ENCODE measurements around the gene ARMH4. TPM values are rescaled to one million over a fixed set of nuclear protein-coding genes. Genes with fewer than 3 reads are reported as not detected.

The ARMH4 gene
- total and polyA plus RNA-seq, 2 donors (not counting 1 experiment from before 2014, with no cell fraction given) = not detected

- ATAC-seq (ENCODE audit: low read depth) (no peak), DNase-seq (no peak)
- no peak overlapping the region for H3K4me3 Mint-ChIP-seq
- H3K27me3 Mint-ChIP-seq = peaks cover 17% of the 10 kb centered on the region
- no peak overlapping the region for H3K27ac Mint-ChIP-seq
- Histone ChIP-seq H3K4me1 (ENCODE audit: control insufficient read depth in 2 of 2, insufficient read depth in 2 of 2, low read length in 2 of 2) (no peaks in the 10 kb centered on the region), H3K4me2 (replicated peaks; ENCODE audit: low read depth, low read length, poor library complexity, severe bottlenecking) (no peak overlapping the region), H3K36me3 (replicated peaks in 1 of 2; ENCODE audit: control extremely low read depth in 1 of 2, control insufficient read depth in 1 of 2, extremely low read depth in 1 of 2, insufficient read depth in 2 of 2, low read length in 1 of 2) (no peaks in the 10 kb centered on the region), H3K27ac (ENCODE audit: low read length in 2 of 2) (no peak overlapping the region), H3K9me3 (ENCODE audit: control extremely low read depth in 1 of 3, control insufficient read depth in 2 of 3, insufficient read depth in 1 of 3, low read length in 2 of 3) (no peaks in the 10 kb centered on the region), H2AFZ (ENCODE audit: insufficient read depth, low read depth, low read length, poor library complexity, severe bottlenecking) (no peak overlapping the region), H3K4me3 (ENCODE audit: control extremely low read depth in 1 of 5, extremely low read depth in 1 of 5, insufficient read depth in 1 of 5, low read depth in 2 of 5, low read length in 4 of 5) (no peak overlapping the region), H3K79me2 (ENCODE audit: control insufficient read depth, insufficient read depth, low read length) (no peaks in the 10 kb centered on the region), H3K9ac (ENCODE audit: low read length) (no peak overlapping the region), H3K27me3 (replicated peaks in 1 of 4; ENCODE audit: control extremely low read depth in 1 of 4, control insufficient read depth in 3 of 4, insufficient read depth in 4 of 4, low read length in 3 of 4) (no peaks in the 10 kb centered on the region), H4K20me1 (ENCODE audit: control insufficient read depth, insufficient read depth, low read length, poor library complexity, severe bottlenecking) (no peaks in the 10 kb centered on the region)
- intact Hi-C loops (cut with micrococcal nuclease) = no loop called here
- 90% methylated on average over 12 of the region's 16 CpGs for WGBS (ENCODE audit: insufficient coverage)
- TF ChIP-seq EZH2 (IDR thresholded peaks at IDR 0.05; ENCODE audit: borderline replicate concordance, insufficient read depth, low read depth, low read length, poor library complexity, severe bottlenecking) = no peak
- no peak for TF ChIP-seq CTCF (IDR thresholded peaks at IDR 0.05)
- ChIA-PET POLR2A (no interaction called here), CTCF (no interaction called here)
- no peaks in the 10 kb centered on the region for H3K9me3 Mint-ChIP-seq (ENCODE audit: insufficient read depth)
- H3K4me1 Mint-ChIP-seq = no peaks in the 10 kb centered on the region
These were observed 190.8 kb downstream of the ARMH4 start for GRCh38 chr14:57960946-57961785.

- Histone ChIP-seq H3K4me3 (ENCODE audit: control extremely low read depth in 1 of 5, extremely low read depth in 1 of 5, insufficient read depth in 1 of 5, low read depth in 2 of 5, low read length in 4 of 5) (no peak overlapping the region), H3K9me3 (ENCODE audit: control extremely low read depth in 1 of 3, control insufficient read depth in 2 of 3, insufficient read depth in 1 of 3, low read length in 2 of 3) (no peaks in the 10 kb centered on the region), H2AFZ (ENCODE audit: insufficient read depth, low read depth, low read length, poor library complexity, severe bottlenecking) (no peak overlapping the region), H4K20me1 (ENCODE audit: control insufficient read depth, insufficient read depth, low read length, poor library complexity, severe bottlenecking) (no peaks in the 10 kb centered on the region), H3K4me2 (replicated peaks; ENCODE audit: low read depth, low read length, poor library complexity, severe bottlenecking) (no peak overlapping the region), H3K27ac (ENCODE audit: low read length in 2 of 2) (no peak overlapping the region), H3K36me3 (replicated peaks in 1 of 2; ENCODE audit: control extremely low read depth in 1 of 2, control insufficient read depth in 1 of 2, extremely low read depth in 1 of 2, insufficient read depth in 2 of 2, low read length in 1 of 2) (no peaks in the 10 kb centered on the region), H3K9ac (ENCODE audit: low read length) (no peak overlapping the region), H3K79me2 (ENCODE audit: control insufficient read depth, insufficient read depth, low read length) (no peaks in the 10 kb centered on the region), H3K4me1 (ENCODE audit: control insufficient read depth in 2 of 2, insufficient read depth in 2 of 2, low read length in 2 of 2) (no peaks in the 10 kb centered on the region), H3K27me3 (replicated peaks in 1 of 4; ENCODE audit: control extremely low read depth in 1 of 4, control insufficient read depth in 3 of 4, insufficient read depth in 4 of 4, low read length in 3 of 4) (no peaks in the 10 kb centered on the region)
- WGBS (ENCODE audit: insufficient coverage) = no CpG with 5 or more reads among the region's 2 CpGs
- Mint-ChIP-seq H3K27ac (no peak overlapping the region), H3K9me3 (ENCODE audit: insufficient read depth) (no peaks in the 10 kb centered on the region), H3K4me1 (no peaks in the 10 kb centered on the region), H3K27me3 (peaks cover 18% of the 10 kb centered on the region), H3K4me3 (no peak overlapping the region)
- CTCF ChIA-PET = no interaction called here
- ATAC-seq (ENCODE audit: low read depth) (no peak), DNase-seq (no peak)
- POLR2A ChIA-PET = no interaction called here
- intact Hi-C loops (cut with micrococcal nuclease) = loop anchor here (1.0 kb wide), 1 partner anchor 26 kb away; no protein-coding TSS in a partner anchor
- TF ChIP-seq CTCF (IDR thresholded peaks at IDR 0.05) (no peak), EZH2 (IDR thresholded peaks at IDR 0.05; ENCODE audit: borderline replicate concordance, insufficient read depth, low read depth, low read length, poor library complexity, severe bottlenecking) (no peak)
These were observed 194.6 kb downstream of the ARMH4 start for GRCh38 chr14:57957441-57957840.

Measured in B cell (primary cell).